Aorta (tissue), 5 donors: Measurements from ENCODE around the gene ZBTB17. TPM values are rescaled to one million over a fixed set of nuclear protein-coding genes. Genes with fewer than 3 reads are reported as not detected.

Source experiments
- ATAC-seq: fragments of 200-7000 bp; cut with Tn5 transposase; one replicate; pipeline ENCODE4 v1.9.1; 2022; ENCODE audit warnings: moderate library complexity; ENCODE audit not compliant: low FRiP score
- DNase-seq, 2 donors: peaks; one replicate each; pipeline ENCODE4 v3.0.0-alpha.2; 2020
- H3K27ac ChIP-seq, 2 donors: one replicate each; pipeline ENCODE4 v1.5.1; 2013; ENCODE audit warnings: low read length in 2 of 2, mild to moderate bottlenecking in 2 of 2, moderate library complexity in 2 of 2, control low read depth in 1 of 2, inconsistent platforms in 1 of 2, low read depth in 1 of 2
- H3K27me3 ChIP-seq, 2 donors: one replicate each; pipeline ENCODE4 v1.6.1; 2013; ENCODE audit warnings: control low read depth in 1 of 2, low read length in 1 of 2, mild to moderate bottlenecking in 1 of 2, moderate library complexity in 1 of 2; ENCODE audit not compliant: insufficient read depth in 2 of 2, control insufficient read depth in 1 of 2
- H3K36me3 ChIP-seq, 2 donors: one replicate each; pipeline ENCODE4 v1.6.1; 2013; ENCODE audit warnings: control low read depth in 1 of 2, low read length in 1 of 2, mild to moderate bottlenecking in 1 of 2; ENCODE audit not compliant: insufficient read depth in 2 of 2, control insufficient read depth in 1 of 2
- H3K4me1 ChIP-seq, 2 donors: one replicate each; pipeline ENCODE4 v1.6.1; 2013; ENCODE audit warnings: low read length in 2 of 2, control low read depth in 1 of 2, mild to moderate bottlenecking in 1 of 2, moderate library complexity in 1 of 2; ENCODE audit not compliant: insufficient read depth in 2 of 2, control insufficient read depth in 1 of 2
- H3K4me3 ChIP-seq, 2 donors: one replicate each; pipeline ENCODE4 v1.5.1; 2013; ENCODE audit warnings: low read length in 2 of 2, control low read depth in 1 of 2, mild to moderate bottlenecking in 1 of 2
- H3K9me3 ChIP-seq: one replicate; pipeline ENCODE4 v1.6.1; 2013; ENCODE audit warnings: mild to moderate bottlenecking, low read length; ENCODE audit not compliant: control insufficient read depth
- WGBS, 2 donors: extraction: QIAGEN DNeasy Blood & Tissue Kit; methylation state at CpG; one replicate each; pipeline ENCODE4 v1.1.7; 2013; 5-methylcytosine and 5-hydroxymethylcytosine counted together
- intact Hi-C, 2 donors: fragments of 100-400 bp; cut with DNase I; formaldehyde crosslinking; loops; one replicate each; pipeline versions ENCODE4 v1.14.2 to v1.15.0; 2022
- polyA plus RNA-seq, 2 donors: library from polyadenylated mRNA; stranded (reverse); fragments of 200-250 nt; gene quantifications; one replicate each; pipeline ENCODE4 v1.2.3, GENCODE V29; 2013
- total RNA-seq, 2 donors: library from RNA; stranded (reverse); fragmentation: NEBNext Ultra II Directional; extraction: Animal tissue kit (Norgen Biotek cat#: 25700); gene quantifications; one replicate each; pipeline ENCODE4 v1.2.1, GENCODE V29; 2021
- donor health status: healthy with polysubstance abuse.
- donor health status: Bipolar disorder and iron deficiency.
- donor health status: DM: no; HTN: no; CAD: no.
- donor health status: DM: no; HTN: no; CAD: no.
- donor health status: DM: yes; HTN: yes; CAD: no.

The ZBTB17 gene
- total and polyA plus RNA-seq, 4 donors = 15.0 to 134 (median 48.9) TPM

DNA sequence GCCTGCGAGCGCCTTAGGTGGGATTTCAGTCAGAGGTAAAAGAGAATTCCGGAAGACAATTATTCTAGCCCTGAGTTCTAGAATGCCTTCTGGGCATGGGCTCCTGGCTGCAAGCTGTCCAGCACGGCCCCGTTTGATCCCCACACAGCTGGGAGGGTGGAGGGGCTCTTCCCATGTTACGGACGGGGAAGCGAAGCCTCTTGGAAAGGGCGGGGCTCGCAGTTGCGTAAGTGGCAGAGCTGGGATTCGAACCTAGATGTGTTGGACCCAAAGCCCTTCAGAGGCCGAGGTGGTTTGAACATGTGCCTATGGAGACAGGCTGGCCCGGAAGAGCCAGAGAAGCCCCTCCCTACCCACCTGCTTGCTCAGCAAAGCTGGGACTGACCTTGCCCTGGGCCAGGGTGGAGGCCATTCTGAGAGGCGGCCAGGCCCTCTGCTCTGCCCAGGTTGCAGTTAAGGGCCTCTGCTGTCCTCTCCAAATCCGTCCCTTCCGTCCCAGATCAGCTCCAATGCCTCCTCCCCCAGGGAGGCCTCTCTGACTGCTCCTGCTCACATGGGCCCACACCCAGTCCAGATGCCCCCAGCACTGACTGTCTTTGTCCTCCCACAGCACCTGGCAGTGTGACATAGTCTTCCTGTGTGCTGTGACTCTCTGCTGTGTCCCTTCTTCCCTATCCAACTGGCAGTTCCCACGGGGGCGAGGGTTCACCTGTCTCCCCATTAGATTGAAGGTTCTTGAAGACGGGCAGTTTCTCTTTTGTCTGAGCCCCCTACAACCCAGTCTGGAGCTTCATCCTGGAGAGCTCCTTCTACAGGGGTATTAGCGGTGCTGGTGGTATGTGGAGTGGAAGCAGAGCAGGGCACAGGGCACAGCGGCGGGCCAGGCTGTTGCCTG, 43.1 kb upstream of the ZBTB17 start:
- Histone ChIP-seq H3K27ac (peak overlapping the region; percentile 96 to 99), H3K36me3 (no peaks in the 10 kb centered on the region), H3K4me1 (peaks cover 0 to 2% of the 10 kb centered on the region in 2 donors), H3K9me3 (no peaks in the 10 kb centered on the region), H3K27me3 (no peaks in the 10 kb centered on the region), H3K4me3 (no peak overlapping the region)
- intact Hi-C loops = no loop called here
- peak; percentile 23 for ATAC-seq
- DNase-seq = no peak
- 17 to 24% methylated on average over 23 of the region's 23 CpGs for WGBS, 2 donors

DNA sequence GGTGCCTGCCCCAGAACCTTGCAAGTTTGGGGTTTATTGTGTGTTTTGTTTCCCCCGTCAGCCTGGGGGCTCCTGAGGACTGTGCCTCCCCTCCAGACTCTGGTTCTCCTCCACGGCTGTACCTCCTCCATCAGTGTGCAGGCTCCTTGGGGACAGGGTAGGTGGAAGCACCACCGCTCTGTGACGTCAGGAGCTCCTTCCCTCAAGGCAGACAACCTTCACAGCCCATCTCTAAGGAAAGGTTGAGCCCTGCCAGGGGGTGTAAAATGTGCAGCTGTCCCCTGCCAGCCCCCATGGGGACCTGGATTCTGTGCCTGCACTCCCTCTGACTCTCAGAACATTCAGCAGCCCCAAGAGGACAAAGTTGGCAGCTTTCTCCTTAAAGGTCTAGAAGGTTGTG, 42.4 kb upstream of the ZBTB17 start:
- intact Hi-C loops = no loop called here
- WGBS, 2 donors = 4 to 9% methylated on average over 4 of the region's 4 CpGs
- Histone ChIP-seq H3K4me3 (peak overlapping the region in 1 of 2 donors; percentile 1), H3K9me3 (no peaks in the 10 kb centered on the region), H3K36me3 (no peaks in the 10 kb centered on the region), H3K4me1 (peaks cover 0 to 2% of the 10 kb centered on the region in 2 donors), H3K27ac (peak overlapping the region; percentile 96 to 99), H3K27me3 (no peaks in the 10 kb centered on the region)
- no peak for DNase-seq
- ATAC-seq = peak; percentile 6

DNA sequence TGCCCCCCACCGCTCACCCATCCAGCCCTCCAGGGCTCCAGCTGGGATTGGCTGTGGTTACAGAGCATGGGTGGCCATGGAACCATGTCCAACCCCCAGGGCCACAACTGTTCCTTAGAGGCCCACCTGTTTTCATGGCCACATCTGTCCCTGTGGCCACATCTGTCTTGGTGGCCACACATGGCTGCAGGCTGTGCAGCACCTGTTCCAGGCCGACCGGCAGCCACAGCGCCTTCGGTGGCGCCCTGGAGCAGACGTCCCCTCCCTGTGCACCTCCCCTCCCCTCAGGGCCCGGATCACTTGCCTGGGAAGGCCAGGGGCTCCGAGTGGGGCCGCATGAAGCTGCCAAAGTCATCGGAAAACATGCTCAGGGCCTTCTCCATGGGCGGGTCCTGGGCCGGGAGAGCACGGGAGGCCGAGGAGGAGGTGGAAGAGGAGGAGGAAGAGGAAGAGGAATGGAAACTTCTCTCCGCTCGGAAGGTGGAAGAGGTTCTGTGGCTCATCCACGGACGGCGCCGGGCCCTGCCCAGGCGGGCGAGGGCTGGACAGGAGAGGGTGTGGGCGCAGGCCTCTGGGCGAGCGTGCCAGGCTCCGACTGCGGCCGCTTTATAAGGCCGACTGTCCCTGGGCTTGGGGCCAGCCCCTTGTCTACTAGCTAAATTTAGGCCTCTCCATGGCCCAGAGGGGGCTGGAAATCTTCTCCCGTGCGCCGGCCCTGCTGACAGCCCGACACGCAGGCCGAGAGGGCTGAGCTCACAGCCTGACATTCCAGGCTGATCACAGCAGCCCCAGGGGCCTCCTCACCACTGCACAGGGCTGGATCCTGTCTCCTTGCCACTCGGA, 41.8 kb upstream of the ZBTB17 start, which contains the start of gene HSPB7:
Gene HSPB7 (minus strand): TSS at position 583 of the 843 bp plus-strand sequence. CDS start 80 bp downstream, at position 503.
- ATAC-seq (peak; percentile 77), DNase-seq (peak; percentile 94 to 96)
- intact Hi-C loops = no loop called here
- WGBS, 2 donors = 5% methylated on average over 37 of the region's 37 CpGs
- no peaks in the 10 kb centered on the region for H3K27me3 ChIP-seq
- peak within 1 kb of the TSS; percentile 98 to 99 for H3K27ac ChIP-seq
- no peaks in the 10 kb centered on the region for H3K36me3 ChIP-seq
- peaks cover 0 to 2% of the 10 kb centered on the region in 2 donors for H3K4me1 ChIP-seq
- no peaks in the 10 kb centered on the region for H3K9me3 ChIP-seq
- peak within 1 kb of the TSS; percentile 68 to 77 for H3K4me3 ChIP-seq

DNA sequence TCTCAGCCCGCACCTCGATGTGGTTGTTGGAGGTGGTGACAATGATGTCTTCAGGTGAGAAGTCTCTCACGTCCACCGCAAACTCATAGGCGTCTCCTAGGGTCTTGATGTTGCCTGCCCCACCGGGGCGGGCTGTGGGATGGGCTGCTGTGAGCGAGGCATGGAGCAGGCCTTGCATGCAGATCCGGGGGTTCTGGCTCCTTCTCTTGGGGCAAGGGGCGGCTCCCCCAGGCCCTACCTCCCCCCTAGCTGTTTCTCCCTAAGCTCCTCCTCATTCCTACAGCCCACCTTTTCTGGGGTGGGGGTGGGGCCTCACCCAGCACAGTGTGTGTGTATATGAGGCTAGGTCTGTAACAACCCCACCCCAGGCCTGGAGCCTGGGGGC, 41.2 kb upstream of the ZBTB17 start:
- Histone ChIP-seq H3K4me1 (peaks cover 0 to 2% of the 10 kb centered on the region in 2 donors), H3K4me3 (peak overlapping the region; percentile 68 to 77), H3K36me3 (no peaks in the 10 kb centered on the region), H3K27me3 (no peaks in the 10 kb centered on the region), H3K9me3 (no peaks in the 10 kb centered on the region), H3K27ac (peak overlapping the region; percentile 65 to 98)
- intact Hi-C loops = no loop called here
- 24% methylated on average over 10 of the region's 10 CpGs for WGBS, 2 donors
- ATAC-seq = no peak
- no peak for DNase-seq

DNA sequence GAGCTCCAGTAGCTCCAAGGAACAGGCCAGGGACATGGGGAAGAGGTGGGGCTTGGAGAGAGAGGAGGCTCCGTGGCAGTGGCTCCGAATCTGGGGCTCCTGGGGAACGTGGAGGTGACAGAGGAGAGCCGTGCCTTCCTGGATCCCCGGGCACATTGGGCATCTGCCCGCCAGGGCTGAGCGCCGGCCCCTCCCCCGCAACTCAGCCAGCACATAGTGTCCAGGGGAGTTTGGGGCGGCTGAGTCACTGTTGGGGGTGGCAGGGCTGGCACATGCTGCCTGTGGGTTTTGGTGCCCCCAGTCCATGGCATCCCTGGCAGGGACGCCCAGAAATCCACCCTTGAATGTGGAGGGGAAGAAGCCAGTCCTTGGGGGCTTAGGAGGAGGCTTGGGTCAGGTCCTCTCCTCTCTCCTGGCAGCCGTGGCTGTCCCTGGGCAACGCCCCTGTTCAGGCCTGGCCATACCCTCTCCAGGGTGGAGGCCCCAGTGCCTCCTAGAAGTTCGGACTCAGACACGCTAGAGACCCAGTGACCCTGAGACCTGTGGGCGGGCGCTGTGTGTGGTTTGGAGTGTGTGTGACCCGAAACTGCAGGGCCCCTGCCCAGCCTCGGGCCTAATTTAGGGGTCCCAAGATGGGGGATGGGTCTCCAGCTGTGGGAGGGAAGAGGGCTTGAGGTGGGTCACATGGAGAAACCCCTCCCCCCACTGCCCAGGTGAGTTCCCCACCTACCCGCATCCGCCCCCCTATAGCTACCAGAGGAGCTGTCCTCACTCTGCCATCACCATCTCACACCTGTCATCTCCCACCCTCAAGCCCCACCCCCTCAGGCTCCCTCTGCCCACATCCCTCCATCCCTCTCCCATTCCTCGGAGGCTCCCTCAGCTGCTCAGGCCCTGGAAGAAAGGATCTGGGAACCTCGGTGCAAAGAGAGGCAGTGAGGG, 40.3 kb upstream of the ZBTB17 start:
- Histone ChIP-seq H3K9me3 (no peaks in the 10 kb centered on the region), H3K4me3 (peak overlapping the region; percentile 68 to 77), H3K36me3 (no peaks in the 10 kb centered on the region), H3K27ac (peak overlapping the region; percentile 65 to 98), H3K4me1 (peaks cover 0 to 2% of the 10 kb centered on the region in 2 donors), H3K27me3 (no peaks in the 10 kb centered on the region)
- DNase-seq (peak; percentile 80 to 92), ATAC-seq (no peak)
- WGBS, 2 donors = 12 to 14% methylated on average over 23 of the region's 23 CpGs
- intact Hi-C loops = loop anchor here in 1 of 2 donors (2.0 kb wide), 1 partner anchor 229 kb away; no protein-coding TSS in a partner anchor

DNA sequence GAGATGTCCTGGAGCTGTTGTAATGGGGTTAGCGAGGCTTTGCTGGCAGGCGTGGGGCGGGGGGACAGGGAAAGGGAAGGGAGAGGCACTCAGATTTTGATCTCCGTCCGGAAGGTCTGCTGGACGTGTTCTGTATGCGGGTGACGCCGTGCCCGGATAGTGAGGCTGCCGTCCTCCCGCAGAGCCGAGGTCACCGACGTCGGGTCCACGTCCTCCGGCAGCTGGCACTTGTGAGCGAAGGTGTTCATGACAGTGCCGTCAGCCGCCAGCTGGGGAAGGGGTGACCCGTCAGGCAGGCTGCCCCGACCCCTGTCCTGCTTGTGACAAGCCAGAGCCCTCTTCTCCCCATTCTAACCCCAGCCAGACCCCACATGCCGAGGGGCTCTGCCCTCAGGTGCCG, 39.6 kb upstream of the ZBTB17 start:
- Histone ChIP-seq H3K27ac (peak overlapping the region; percentile 65 to 98), H3K4me1 (peaks cover 0 to 2% of the 10 kb centered on the region in 2 donors), H3K9me3 (no peaks in the 10 kb centered on the region), H3K36me3 (no peaks in the 10 kb centered on the region), H3K27me3 (no peaks in the 10 kb centered on the region), H3K4me3 (peak overlapping the region; percentile 11 to 68)
- WGBS, 2 donors = 44 to 57% methylated on average over 24 to 25 of the region's 25 CpGs
- DNase-seq (no peak), ATAC-seq (no peak)
- intact Hi-C loops = loop anchor here in 1 of 2 donors (2.0 kb wide), 1 partner anchor 229 kb away; no protein-coding TSS in a partner anchor

DNA sequence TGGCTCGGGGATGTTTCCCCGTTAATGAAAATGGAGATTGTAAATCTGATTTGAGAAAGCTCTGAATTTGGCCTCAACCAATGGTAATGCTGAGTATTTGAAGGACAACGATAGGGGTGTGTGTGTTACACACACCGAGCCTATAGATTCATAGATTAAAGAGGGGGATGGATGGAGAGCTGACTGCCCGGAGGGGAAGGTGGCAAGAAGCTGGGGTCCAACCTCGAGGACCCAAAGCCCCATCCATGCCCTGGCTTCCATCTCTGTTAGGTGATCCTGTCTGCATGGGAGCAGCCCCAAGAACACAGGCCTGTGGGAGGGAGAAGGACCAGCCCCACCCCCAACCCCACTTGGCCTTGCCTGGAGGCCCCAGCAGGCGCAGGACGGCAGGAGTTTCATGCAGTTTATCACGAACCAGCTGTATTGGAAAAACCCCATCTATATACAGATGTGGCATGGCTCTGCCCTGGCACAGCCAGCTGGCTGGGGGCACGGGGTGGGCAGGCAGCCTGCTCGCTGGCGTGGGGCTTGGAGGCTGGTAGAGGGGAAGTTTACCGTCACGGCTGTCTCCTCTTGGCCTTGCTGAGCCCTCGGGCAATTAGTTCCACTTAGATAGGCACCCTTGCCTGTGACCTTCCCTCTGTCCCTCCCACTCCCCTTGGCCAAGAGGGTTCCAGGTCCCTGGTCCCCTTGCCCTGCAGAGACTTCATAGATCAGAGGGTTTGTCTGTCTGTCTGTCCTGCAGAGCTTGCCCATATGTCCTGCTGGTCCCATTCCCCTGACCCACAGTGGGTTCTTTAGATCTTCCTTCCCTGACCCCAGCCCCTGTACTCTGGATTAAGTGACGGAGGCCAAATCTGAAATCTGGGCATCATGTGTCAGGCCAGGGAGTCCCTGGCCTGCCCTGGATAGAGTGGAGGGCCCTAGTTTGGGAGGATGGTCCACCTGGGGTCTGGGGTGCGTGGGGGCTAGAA, 38.9 kb upstream of the ZBTB17 start:
- peak; percentile 87 for DNase-seq
- Histone ChIP-seq H3K9me3 (no peaks in the 10 kb centered on the region), H3K4me1 (peaks cover 0 to 2% of the 10 kb centered on the region in 2 donors), H3K27me3 (no peaks in the 10 kb centered on the region), H3K36me3 (no peaks in the 10 kb centered on the region), H3K4me3 (no peak overlapping the region), H3K27ac (peak overlapping the region; percentile 83 to 98)
- intact Hi-C loops = loop anchor here (2.0 to 5.0 kb wide), 2 partner anchors 33 to 228 kb away; no protein-coding TSS in a partner anchor
- 15 to 21% methylated on average over 15 to 17 of the region's 17 CpGs for WGBS, 2 donors
- no peak for ATAC-seq
